ENCODE results near the gene GABPB2. TPM values are rescaled to one million over a fixed set of nuclear protein-coding genes. Genes with fewer than 3 reads are reported as not detected.
A peak's percentile ranks its signal among the peaks of the same experiment; 100 is the strongest.

GABPB2 gene
- total RNA-seq, 1 experiment from 2014 or later, result 8.1 TPM

- in situ Hi-C loops (cut with HindIII; ENCODE audit: low pct_unique_long_range_greater_than_20kb, low sequenced_read_pairs), result no loop called here
- CTCF ChIA-PET, result no interaction called here
- intact Hi-C loops (cut with micrococcal nuclease; ENCODE audit: unreplicated experiment), result no loop called here
- no peaks in the 10 kb centered on the region for H3K27me3 ChIP-seq (ENCODE audit: control insufficient read depth, insufficient read depth, low read length)
- DNase-seq (ENCODE audit: low read depth, low spot score) (no peak), ATAC-seq (no peak)
- no peaks in the 10 kb centered on the region for H3K9me3 ChIP-seq (ENCODE audit: control insufficient read depth, insufficient read depth, low read depth, low read length)
- peaks cover 12% of the 10 kb centered on the region for H3K36me3 ChIP-seq (ENCODE audit: control insufficient read depth, insufficient read depth, low read length)
- BruUV-seq (replicated peaks), result TSS peak; percentile 78
- H3K4me3 ChIP-seq (ENCODE audit: low read depth in 2 of 2, low read length in 2 of 2), result peak overlapping the region; percentile 94 to 99
- TF ChIP-seq POLR2AphosphoS5 (IDR thresholded peaks at IDR 0.05; ENCODE audit: low read depth, low read length) (no peak), TCF7L2 (IDR thresholded peaks at IDR 0.05; ENCODE audit: low read depth, low read length) (no peak), REST (IDR thresholded peaks at IDR 0.05; ENCODE audit: insufficient read depth in 1 of 2, low read depth in 2 of 2, low read length in 1 of 2) (no peak), SIN3A (IDR thresholded peaks at IDR 0.05; ENCODE audit: borderline replicate concordance, insufficient read depth, low read depth, low read length) (no peak)
- TF ChIP-seq, protein P1, sequence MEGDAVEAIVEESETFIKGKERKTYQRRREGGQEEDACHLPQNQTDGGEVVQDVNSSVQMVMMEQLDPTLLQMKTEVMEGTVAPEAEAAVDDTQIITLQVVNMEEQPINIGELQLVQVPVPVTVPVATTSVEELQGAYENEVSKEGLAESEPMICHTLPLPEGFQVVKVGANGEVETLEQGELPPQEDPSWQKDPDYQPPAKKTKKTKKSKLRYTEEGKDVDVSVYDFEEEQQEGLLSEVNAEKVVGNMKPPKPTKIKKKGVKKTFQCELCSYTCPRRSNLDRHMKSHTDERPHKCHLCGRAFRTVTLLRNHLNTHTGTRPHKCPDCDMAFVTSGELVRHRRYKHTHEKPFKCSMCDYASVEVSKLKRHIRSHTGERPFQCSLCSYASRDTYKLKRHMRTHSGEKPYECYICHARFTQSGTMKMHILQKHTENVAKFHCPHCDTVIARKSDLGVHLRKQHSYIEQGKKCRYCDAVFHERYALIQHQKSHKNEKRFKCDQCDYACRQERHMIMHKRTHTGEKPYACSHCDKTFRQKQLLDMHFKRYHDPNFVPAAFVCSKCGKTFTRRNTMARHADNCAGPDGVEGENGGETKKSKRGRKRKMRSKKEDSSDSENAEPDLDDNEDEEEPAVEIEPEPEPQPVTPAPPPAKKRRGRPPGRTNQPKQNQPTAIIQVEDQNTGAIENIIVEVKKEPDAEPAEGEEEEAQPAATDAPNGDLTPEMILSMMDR (IDR thresholded peaks at IDR 0.05), result no peak
- POLR2A ChIA-PET, result interaction anchor here (0.5 kb wide), 2 partner anchors 16 to 703 kb away, joined by 5 to 7 read pairs; no protein-coding TSS in a partner anchor
- peaks cover 21% of the 10 kb centered on the region for H3K4me1 ChIP-seq (ENCODE audit: control insufficient read depth, insufficient read depth, low read length)
- H3K27ac ChIP-seq (ENCODE audit: low read length), result peak overlapping the region; percentile 97
These were observed 11.9 kb upstream of the GABPB2 start for GRCh38 chr1:151058692-151059091.

GRCh38 chr1:151059109-151060006 lies 11.2 kb upstream of the GABPB2 start, which contains the start of gene CDC42SE1:
Gene CDC42SE1, minus strand, starts transcription at chr1:151059622. Its CDS starts 3,892 bp downstream, at chr1:151055730.
- no peak for DNase-seq (ENCODE audit: low read depth, low spot score)
- ATAC-seq, result peak; percentile 96
- peaks cover 21% of the 10 kb centered on the region for H3K4me1 ChIP-seq (ENCODE audit: control insufficient read depth, insufficient read depth, low read length)
- intact Hi-C loops (cut with micrococcal nuclease; ENCODE audit: unreplicated experiment), result no loop called here
- no TSS peak for BruUV-seq (replicated peaks)
- peak within 1 kb of the TSS; percentile 97 for H3K27ac ChIP-seq (ENCODE audit: low read length)
- POLR2A ChIA-PET, result interaction anchor here (0.5 kb wide), 1 partner anchor 15 kb away, joined by 7 read pairs; no protein-coding TSS in a partner anchor
- in situ Hi-C loops (cut with HindIII; ENCODE audit: low pct_unique_long_range_greater_than_20kb, low sequenced_read_pairs), result no loop called here
- CTCF ChIA-PET, result interaction anchor here (0.6 to 0.8 kb wide), 2 partner anchors 10 to 342 kb away, joined by 4 to 9 read pairs; no protein-coding TSS in a partner anchor
- TF ChIP-seq TCF7L2 (IDR thresholded peaks at IDR 0.05; ENCODE audit: low read depth, low read length) (peak; percentile 46; the same call in 1 of the 2 replicates), POLR2AphosphoS5 (IDR thresholded peaks at IDR 0.05; ENCODE audit: low read depth, low read length) (peak; percentile 86), REST (IDR thresholded peaks at IDR 0.05; ENCODE audit: insufficient read depth in 1 of 2, low read depth in 2 of 2, low read length in 1 of 2) (no peak), SIN3A (IDR thresholded peaks at IDR 0.05; ENCODE audit: borderline replicate concordance, insufficient read depth, low read depth, low read length) (peak; percentile 78; the same call in 1 of the 2 replicates)
- TF ChIP-seq, protein P1 (IDR thresholded peaks at IDR 0.05), result peak; percentile 90
- no peaks in the 10 kb centered on the region for H3K27me3 ChIP-seq (ENCODE audit: control insufficient read depth, insufficient read depth, low read length)
- H3K36me3 ChIP-seq (ENCODE audit: control insufficient read depth, insufficient read depth, low read length), result peaks cover 12% of the 10 kb centered on the region
- no peaks in the 10 kb centered on the region for H3K9me3 ChIP-seq (ENCODE audit: control insufficient read depth, insufficient read depth, low read depth, low read length)
- peak within 1 kb of the TSS; percentile 94 to 99 for H3K4me3 ChIP-seq (ENCODE audit: low read depth in 2 of 2, low read length in 2 of 2)

Measured in Panc1 (cell line).